GM12878 (cell line): ENCODE measurements around the gene BOD1L2.

Source experiments
- CEBPB ChIP-seq, 2 experiments: fragments of 150-350 bp in 1 of 2; IDR thresholded peaks; 2 replicates each; pipeline ENCODE4 v1.6.1; 2012 to 2014; ENCODE audit warnings: low read depth in 2 of 2, low read length in 2 of 2, borderline replicate concordance in 1 of 2, inconsistent platforms in 1 of 2
- CTCF ChIP-seq, 3 experiments: IDR thresholded peaks in 2 of 3; conservative IDR thresholded peaks in 1 of 3; 2 replicates each; pipeline ENCODE4 v1.5.1; 2011; ENCODE audit warnings: low read depth in 3 of 3, low read length in 3 of 3, mild to moderate bottlenecking in 3 of 3, control low read depth in 2 of 3, moderate library complexity in 2 of 3, inconsistent platforms in 1 of 3, mixed read lengths in 1 of 3; ENCODE audit not compliant: control insufficient read depth in 2 of 3, insufficient read depth in 1 of 3; ENCODE audit errors: extremely low read depth in 1 of 3
- DPF2 ChIP-seq: fragments of 450-650 bp; IDR thresholded peaks from 2 replicates; pipeline ENCODE4 v1.6.1; 2017; ENCODE audit warnings: mild to moderate bottlenecking
- EP300 ChIP-seq, 2 experiments: fragments of 150-350 bp in 1 of 2; IDR thresholded peaks; 2 replicates each; pipeline ENCODE4 v1.6.1; 2011 to 2012; ENCODE audit warnings: low read depth in 2 of 2, low read length in 2 of 2, borderline replicate concordance in 1 of 2, improper control_type of control experiment in 1 of 2, inconsistent platforms in 1 of 2; ENCODE audit not compliant: control insufficient read depth in 1 of 2
- GABPA ChIP-seq: IDR thresholded peaks from 2 replicates; pipeline ENCODE4 v1.6.1; 2014; ENCODE audit warnings: antibody characterized with exemption, low read depth, mild to moderate bottlenecking, inconsistent platforms
- JUNB ChIP-seq: IDR thresholded peaks from 2 replicates; pipeline ENCODE4 v1.6.1; 2016; ENCODE audit warnings: antibody characterized with exemption, mild to moderate bottlenecking
- MAX ChIP-seq: IDR thresholded peaks from 2 replicates; pipeline ENCODE4 v1.6.1; 2012; ENCODE audit warnings: low read depth, low read length, improper control_type of control experiment
- PAX5 ChIP-seq: IDR thresholded peaks from 2 replicates; pipeline ENCODE4 v1.6.1; 2011; ENCODE audit warnings: low read depth, low read length, borderline replicate concordance
- POLR2AphosphoS2 ChIP-seq: IDR thresholded peaks from 2 replicates; pipeline ENCODE4 v1.6.1; 2011; ENCODE audit warnings: low read depth, mild to moderate bottlenecking, low read length, improper control_type of control experiment, moderate library complexity
- ZNF687 ChIP-seq: fragments of 450-650 bp; IDR thresholded peaks from 2 replicates; pipeline ENCODE4 v1.6.1; 2017; ENCODE audit warnings: mild to moderate bottlenecking, moderate library complexity

- no peak for TF ChIP-seq POLR2AphosphoS2
- TF ChIP-seq CTCF (IDR thresholded peaks at IDR 0.05 in 2 of 3, conservative IDR thresholded peaks at IDR 0.05 in 1 of 3; ENCODE audit: control insufficient read depth in 2 of 3, extremely low read depth in 1 of 3, insufficient read depth in 1 of 3, low read depth in 3 of 3, low read length in 3 of 3) = no peak
- no peak for TF ChIP-seq ZNF687
- TF ChIP-seq JUNB = no peak
- TF ChIP-seq CEBPB (IDR thresholded peaks at IDR 0.05; ENCODE audit: borderline replicate concordance in 1 of 2, low read depth in 2 of 2, low read length in 2 of 2) = no peak
- no peak for TF ChIP-seq PAX5
- TF ChIP-seq EP300 (IDR thresholded peaks at IDR 0.05; ENCODE audit: borderline replicate concordance in 1 of 2, control insufficient read depth in 1 of 2, low read depth in 2 of 2, low read length in 2 of 2) = no peak
- no peak for TF ChIP-seq MAX
- TF ChIP-seq GABPA = no peak
- TF ChIP-seq DPF2 = no peak
Measured at GRCh38 chr18:57116598-57117132, 30.2 kb upstream of the BOD1L2 start.
